ENCODE results near the gene SLC26A8.

- TF ChIP-seq CTCF (IDR thresholded peaks at IDR 0.05; ENCODE audit: insufficient read depth, low read length, poor library complexity, severe bottlenecking) (no peak), EZH2phosphoT487 (conservative IDR thresholded peaks at IDR 0.05; ENCODE audit: low read length) (no peak)
Observed at GRCh38 chr6:36063318-36064060, 39.0 kb upstream of the SLC26A8 start.
